ENCODE measurements around the gene SYTL3.
A peak's percentile ranks its signal among the peaks of the same experiment; 100 is the strongest.
"Not testable (repeated sequence)": the region's sequence is repeated elsewhere in the genome, so short reads cannot be mapped to it uniquely, and the experiment has no call there.

SYTL3 gene

GRCh38 chr6:158777510-158777909 lies 127.7 kb downstream of the SYTL3 start:
- DNase-seq: no peak

DNA sequence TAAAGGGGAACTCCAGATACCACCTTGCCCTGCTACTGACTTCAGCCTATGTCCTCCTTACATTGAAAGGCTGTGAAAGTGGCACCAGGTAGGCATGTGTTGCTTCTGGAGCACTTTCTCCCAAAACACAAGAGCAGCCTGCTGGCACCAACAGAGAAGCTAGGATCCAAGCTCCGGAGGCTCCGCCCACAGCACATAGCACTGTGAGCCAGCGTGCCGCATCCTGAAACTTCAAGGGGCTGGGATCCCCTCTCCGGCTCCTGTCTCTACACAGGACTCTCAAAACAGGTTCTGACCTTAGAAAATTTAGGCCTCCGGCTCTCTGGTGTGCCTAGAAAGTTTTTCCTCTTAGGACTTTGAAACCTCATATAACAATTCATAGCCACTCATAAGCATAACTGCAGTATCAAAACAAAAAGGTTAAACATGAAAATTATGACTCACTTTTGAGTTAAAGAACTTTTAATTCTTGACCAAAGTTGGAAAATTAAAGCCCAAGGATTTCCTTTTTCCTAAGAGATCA lies 128.2 kb downstream of the SYTL3 start:
- no peak for DNase-seq

GRCh38 chr6:158780246-158780884 lies 130.5 kb downstream of the SYTL3 start:
- no peak for DNase-seq

DNA sequence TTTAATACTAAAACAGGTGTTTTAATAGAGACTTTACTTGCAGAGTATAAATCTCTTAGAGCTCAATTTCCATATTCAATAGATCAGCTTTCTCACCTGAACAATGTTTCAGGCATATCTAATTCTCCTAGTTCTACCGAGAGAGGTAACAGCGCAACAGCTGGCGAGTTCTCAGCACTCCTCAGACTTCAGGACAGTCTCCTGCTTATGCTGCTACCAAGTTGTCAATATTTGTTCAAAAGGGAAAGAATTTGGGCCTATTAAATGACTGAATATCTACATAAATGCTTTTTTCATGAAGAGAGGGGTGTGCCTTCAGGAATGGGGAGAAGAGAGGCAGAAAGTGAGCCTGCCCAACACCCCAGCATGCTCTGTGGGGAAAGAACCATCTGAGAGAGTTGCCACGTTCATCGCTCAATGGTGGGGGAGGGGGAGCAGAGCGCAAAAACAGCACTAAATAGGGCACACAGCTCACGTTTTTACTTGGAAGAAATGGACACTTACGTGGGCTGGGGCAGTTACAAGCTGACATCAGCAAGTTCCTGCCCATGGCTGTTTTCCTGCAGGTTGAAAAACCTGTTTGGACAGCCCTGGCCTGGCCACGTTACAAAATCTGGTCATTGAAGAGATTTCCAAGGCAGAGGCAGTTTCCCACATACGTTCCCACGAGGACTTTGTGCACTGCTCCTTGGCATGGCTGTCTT lies 131.3 kb downstream of the SYTL3 start:
- no peak for DNase-seq

GRCh38 chr6:158781692-158782373 lies 132.0 kb downstream of the SYTL3 start:
- DNase-seq: no peak

DNA sequence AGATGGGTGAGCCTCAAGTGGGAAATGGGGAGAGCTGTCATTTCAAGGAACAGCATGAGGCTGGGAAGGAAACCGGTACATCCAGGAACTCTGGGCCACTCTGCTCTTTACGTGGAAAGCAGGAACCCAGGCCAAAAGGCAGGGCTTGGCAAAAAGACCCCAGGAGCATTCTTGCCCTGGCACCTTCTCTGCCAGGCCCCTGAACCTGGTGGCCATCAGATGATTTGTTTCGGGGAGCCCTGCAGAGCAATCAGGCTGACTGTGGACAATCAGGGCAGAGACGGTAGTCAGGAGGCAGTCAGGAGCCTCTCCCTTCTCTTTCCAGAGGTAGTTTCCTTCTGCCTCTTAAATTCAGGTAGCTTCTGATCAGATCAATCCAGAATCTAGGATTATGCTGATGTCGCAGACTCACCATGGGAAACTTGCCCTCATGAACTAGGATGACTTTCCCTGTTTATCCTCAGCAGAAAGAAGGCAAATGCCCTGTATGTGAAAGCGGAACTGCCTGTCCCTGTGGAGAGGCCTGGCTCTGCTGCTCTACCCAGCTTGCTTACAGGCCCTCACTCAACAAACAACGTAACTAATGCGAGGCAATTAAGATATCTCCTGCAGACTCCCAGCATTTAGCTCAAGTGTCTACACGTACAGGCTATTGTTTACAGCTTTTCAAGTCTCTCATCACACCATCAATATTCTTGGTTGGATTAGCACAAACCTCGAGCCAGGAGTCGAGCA lies 132.7 kb downstream of the SYTL3 start:
- no peak for DNase-seq

- DNase-seq: no peak
Observed at GRCh38 chr6:158783167-158783450, 133.3 kb downstream of the SYTL3 start.

DNA sequence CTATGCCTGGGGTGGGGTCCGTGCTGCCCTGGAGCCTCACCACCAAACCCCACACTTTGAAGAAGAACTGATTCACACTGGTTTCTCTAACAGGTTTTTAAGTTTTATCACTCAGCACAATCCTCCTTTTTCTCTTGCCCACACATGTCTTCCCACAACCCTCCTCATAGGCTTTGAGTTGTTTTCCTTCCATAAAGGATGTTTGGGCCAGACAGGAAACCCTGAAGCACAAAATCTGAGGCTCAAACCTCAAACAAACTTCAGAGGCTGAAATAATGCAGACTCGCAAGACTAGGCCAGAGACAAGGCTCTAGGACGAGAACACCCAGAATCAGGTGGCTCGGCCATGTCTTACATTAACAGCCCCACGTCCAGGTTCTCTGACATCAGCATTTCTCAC lies 134.0 kb downstream of the SYTL3 start:
- DNase-seq: no peak

GRCh38 chr6:158784505-158784904 lies 134.7 kb downstream of the SYTL3 start:
- no peak for DNase-seq

DNA sequence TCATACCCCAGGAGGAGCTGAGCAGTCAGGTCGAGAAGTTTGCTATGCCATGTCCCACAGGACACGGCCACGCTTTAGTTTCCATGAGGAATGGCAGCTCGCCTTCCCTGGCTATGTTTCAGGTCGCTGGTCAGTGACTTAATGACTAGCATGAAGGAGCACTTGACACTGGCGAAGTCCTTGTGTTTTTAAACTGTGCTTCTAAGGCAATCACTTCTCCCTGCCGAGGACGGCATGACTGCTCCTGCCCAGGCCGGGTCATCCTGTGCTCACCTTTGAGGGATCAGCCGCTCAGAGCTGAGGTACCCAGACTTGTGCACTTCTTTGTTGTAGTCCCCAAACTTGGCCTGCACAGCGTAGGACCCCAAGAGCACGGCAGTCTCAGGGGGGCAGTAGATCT lies 135.2 kb downstream of the SYTL3 start:
- DNase-seq: no peak

DNA sequence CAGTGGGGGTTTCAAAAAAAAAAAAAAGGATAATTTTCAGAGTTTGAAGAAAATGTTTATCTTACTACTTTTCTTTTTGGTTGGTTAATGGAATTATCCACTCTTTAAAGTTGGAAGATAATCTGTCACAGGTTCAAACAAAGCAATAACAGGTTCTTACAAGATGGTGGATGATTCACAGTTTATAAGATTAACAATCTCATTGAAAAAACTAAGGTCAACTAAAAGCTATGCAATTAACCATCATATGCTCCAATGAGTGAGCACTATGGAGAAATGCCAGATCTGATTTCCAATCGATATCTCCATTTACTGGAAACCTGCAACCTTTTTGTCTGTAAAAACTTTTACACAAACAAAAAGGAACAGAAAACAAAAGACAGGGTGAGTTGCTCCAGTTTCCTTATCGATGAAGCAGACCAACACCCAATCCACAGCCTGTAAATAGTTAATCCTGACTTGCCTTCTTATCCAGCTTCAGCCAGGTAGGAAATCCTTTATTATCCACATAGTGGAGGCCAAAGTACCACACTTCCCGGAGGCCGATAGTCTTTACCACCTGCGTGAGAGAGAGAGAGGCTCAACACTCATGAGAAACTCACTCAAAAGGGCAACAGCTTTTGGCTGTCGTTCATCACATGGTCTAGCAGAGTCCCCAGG lies 136.9 kb downstream of the SYTL3 start:
- DNase-seq: no peak

- DNase-seq: no peak
Observed at GRCh38 chr6:158787395-158787794, 137.5 kb downstream of the SYTL3 start.

DNA sequence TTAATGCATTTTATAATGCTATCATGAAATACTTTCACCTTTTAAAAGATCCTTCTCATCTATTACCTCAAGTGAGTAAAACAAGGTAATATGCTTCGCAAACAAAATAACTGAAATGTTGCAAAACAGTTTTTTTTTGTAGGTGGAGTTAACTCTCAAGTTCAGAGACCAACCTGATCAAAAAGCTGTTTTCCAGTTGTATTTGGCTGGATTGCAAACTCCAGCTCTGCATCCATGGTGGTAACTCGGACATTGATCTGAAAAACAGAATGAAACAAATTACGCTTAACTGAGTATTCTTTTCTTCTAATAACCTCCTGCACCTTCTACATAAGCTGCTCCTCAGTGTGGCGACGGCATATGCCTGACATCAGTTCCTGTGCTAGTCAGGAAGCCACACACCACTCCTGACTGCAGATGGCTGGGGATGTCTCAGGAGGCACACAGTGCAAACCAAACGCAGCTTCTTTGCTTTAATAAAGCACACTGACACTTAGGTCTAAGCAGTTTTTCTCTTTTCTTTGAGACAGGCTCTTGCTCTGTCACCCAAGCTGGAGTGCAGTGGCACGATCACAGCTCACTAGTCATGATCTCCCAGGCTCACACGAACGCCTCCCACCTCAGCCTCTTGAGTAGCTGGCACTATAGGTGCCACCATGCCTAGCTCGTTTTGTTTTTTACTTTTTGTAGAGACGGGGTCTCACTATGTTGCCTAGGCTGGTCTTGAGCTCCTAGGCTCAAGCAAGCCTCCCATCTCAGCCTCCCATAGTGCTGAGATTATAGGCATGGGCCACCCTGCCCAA lies 139.5 kb downstream of the SYTL3 start:
- DNase-seq: no peak

- no peak for DNase-seq
Observed at GRCh38 chr6:158791274-158791855, 141.5 kb downstream of the SYTL3 start.

DNA sequence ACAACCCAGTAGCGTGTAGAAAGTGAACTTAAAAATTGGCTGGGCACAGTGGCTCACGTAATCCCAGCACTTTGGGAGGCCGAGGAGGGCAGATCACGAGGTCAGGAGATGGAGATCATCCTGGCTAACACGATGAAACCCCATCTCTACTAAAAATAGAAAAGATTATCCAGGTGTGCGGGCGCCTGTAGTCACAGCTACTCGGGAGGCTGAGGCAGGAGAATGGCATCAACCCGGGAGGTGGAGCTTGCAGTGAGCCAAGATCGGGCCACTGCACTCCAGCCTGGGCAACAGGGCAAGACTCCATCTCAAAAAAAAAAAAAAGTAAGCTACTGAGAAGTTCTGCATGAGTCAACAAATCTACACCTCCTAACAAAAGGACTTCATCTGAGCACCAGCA lies 142.7 kb downstream of the SYTL3 start:
- not testable (repeated sequence) for DNase-seq

- no peak for DNase-seq
Observed at GRCh38 chr6:158793432-158793831, 143.6 kb downstream of the SYTL3 start.

GRCh38 chr6:158795516-158795915 lies 145.7 kb downstream of the SYTL3 start:
- DNase-seq: no peak

DNA sequence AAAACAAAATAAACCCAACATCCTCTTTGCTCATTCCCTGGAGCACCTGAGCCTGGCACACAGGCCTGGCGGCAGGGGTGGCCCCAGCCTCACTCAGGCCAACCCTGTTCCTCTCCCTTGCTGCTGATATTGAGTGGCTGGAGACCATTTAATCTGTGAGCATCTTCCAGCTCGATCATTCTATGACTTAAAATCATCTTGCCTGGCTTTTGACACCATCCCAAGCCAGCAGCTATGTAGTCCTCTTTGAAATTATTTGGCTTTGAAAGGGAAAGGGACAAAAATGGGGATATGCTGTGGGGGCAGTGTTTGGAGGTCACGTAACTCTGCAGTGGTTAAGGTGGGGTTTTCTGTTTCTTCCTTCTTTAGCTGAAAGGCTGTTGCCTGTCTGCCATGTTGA lies 146.5 kb downstream of the SYTL3 start:
- DNase-seq: no peak

GRCh38 chr6:158797331-158798310 lies 147.8 kb downstream of the SYTL3 start:
- DNase-seq: peak; percentile 81

GRCh38 chr6:158798311-158798710 lies 148.5 kb downstream of the SYTL3 start:
- peak; percentile 79 for DNase-seq

Measured in retina (tissue), 1 donor.